Esophagus muscularis mucosa (tissue), 3 donors: ENCODE results near the gene FAM8A1.

Source experiments
- CTCF ChIP-seq, 3 experiments: fragments of 200-600 bp in 2 of 3; fragments of 450-650 bp in 1 of 3; sonication (generic) in 2 of 3; IDR thresholded peaks; one replicate each; pipeline ENCODE4 v1.5.1; 2017 to 2019; ENCODE audit warnings: antibody characterized with exemption in 3 of 3, mild to moderate bottlenecking in 2 of 3, moderate library complexity in 1 of 3
- POLR2AphosphoS5 ChIP-seq, 2 donors: sonication (generic); formaldehyde crosslinking; IDR thresholded peaks; one replicate each; pipeline ENCODE4 v1.6.1; 2017; ENCODE audit warnings: antibody characterized with exemption in 2 of 2

- TF ChIP-seq POLR2AphosphoS5 (IDR thresholded peaks at IDR 0.05), result peak in 1 of 2 donors; percentile 50
- TF ChIP-seq CTCF (IDR thresholded peaks at IDR 0.05), result no peak
Measured at GRCh38 chr6:17580518-17581048, 19.5 kb upstream of the FAM8A1 start.
